IMR-90 (cell line): ENCODE data around the gene ARPC5L. TPM values are rescaled to one million over a fixed set of nuclear protein-coding genes. Genes with fewer than 3 reads are reported as not detected.

Experiments used
- ATAC-seq: fragments of 200-7000 bp; cut with Tn5 transposase; 2 replicates; pipeline ENCODE4 v1.9.1; 2020; ENCODE audit warnings: low read depth, mild to moderate bottlenecking, moderate library complexity
- BruUV-seq: library from RNA; stranded (reverse); fragments of 400-500 nt; replicated peaks from 2 replicates; lab custom pipeline; 2021; lab: Mats Ljungman, UMichigan
- CTCF ChIA-PET: fragments of 300-600 bp; formaldehyde crosslinking; extraction: SDS; loops from one replicate; lab custom pipeline; 2021; ENCODE audit warnings: antibody characterized with exemption; lab: Yijun Ruan, JAX
- POLR2A ChIA-PET: fragments of 300-600 bp; sonication (Branson Sonifier 250); formaldehyde crosslinking; loops from one replicate; lab custom pipeline; 2022; ENCODE audit warnings: antibody characterized with exemption; ENCODE audit not compliant: unreplicated experiment; lab: Charles Lee
- DNase-seq: peaks from one replicate; pipeline ENCODE4 v3.0.0; 2013
- H2AFZ ChIP-seq: replicated peaks from 2 replicates; pipeline ENCODE3; 2013; ENCODE audit warnings: low read length, mild to moderate bottlenecking; ENCODE audit not compliant: poor library complexity
- H2AK5ac ChIP-seq: 2 replicates; pipeline ENCODE4 v1.6.1; 2013; ENCODE audit warnings: low read depth, low read length, inconsistent platforms
- H2AK9ac ChIP-seq: replicated peaks from 2 replicates; pipeline ENCODE3; 2013; ENCODE audit warnings: mild to moderate bottlenecking, low read depth, low read length, moderate library complexity; ENCODE audit not compliant: poor library complexity
- H2BK120ac ChIP-seq: 2 replicates; pipeline ENCODE4 v1.6.1; 2013; ENCODE audit warnings: low read depth, low read length, inconsistent platforms
- H2BK15ac ChIP-seq: 3 replicates; pipeline ENCODE4 v1.6.1; 2013; ENCODE audit warnings: low read depth, low read length, inconsistent platforms
- H2BK20ac ChIP-seq: 2 replicates; pipeline ENCODE4 v1.6.1; 2013; ENCODE audit warnings: low read depth, mild to moderate bottlenecking, inconsistent platforms, low read length, moderate library complexity
- H2BK5ac ChIP-seq: 2 replicates; pipeline ENCODE4 v1.6.1; 2013; ENCODE audit warnings: mild to moderate bottlenecking, low read depth, low read length, inconsistent platforms; ENCODE audit not compliant: poor library complexity, severe bottlenecking
- H3K14ac ChIP-seq: replicated peaks from 2 replicates; pipeline ENCODE4 v1.6.1; 2013; ENCODE audit warnings: low read depth, low read length, inconsistent platforms
- H3K18ac ChIP-seq: 2 replicates; pipeline ENCODE4 v1.6.1; 2013; ENCODE audit warnings: low read depth, low read length, control low read depth
- H3K23ac ChIP-seq: 2 replicates; pipeline ENCODE4 v1.6.1; 2013; ENCODE audit warnings: low read depth, low read length, inconsistent platforms
- H3K27ac ChIP-seq: 2 replicates; pipeline ENCODE4 v1.5.1; 2013; ENCODE audit warnings: mild to moderate bottlenecking, control low read depth, low read length; ENCODE audit not compliant: insufficient read depth
- H3K27me3 ChIP-seq: 2 replicates; pipeline ENCODE4 v1.6.1; 2013; ENCODE audit warnings: low read length; ENCODE audit not compliant: control insufficient read depth, insufficient read depth
- H3K36me3 ChIP-seq: 2 replicates; pipeline ENCODE4 v1.6.1; 2013; ENCODE audit warnings: low read length, mixed read lengths; ENCODE audit not compliant: control insufficient read depth, insufficient read depth
- H3K4ac ChIP-seq: 2 replicates; pipeline ENCODE4 v1.6.1; 2013; ENCODE audit warnings: low read depth, low read length, inconsistent platforms
- H3K4me1 ChIP-seq: 2 replicates; pipeline ENCODE4 v1.6.1; 2013; ENCODE audit warnings: low read length, mixed read lengths; ENCODE audit not compliant: control insufficient read depth, insufficient read depth
- H3K4me2 ChIP-seq: 2 replicates; pipeline ENCODE4 v1.6.1; 2013; ENCODE audit warnings: low read depth, mild to moderate bottlenecking, control low read depth, low read length, moderate library complexity
- H3K4me3 ChIP-seq: 2 replicates; pipeline ENCODE4 v1.5.1; 2013; ENCODE audit warnings: low read depth, mild to moderate bottlenecking, control low read depth, low read length, moderate library complexity; ENCODE audit not compliant: insufficient read depth
- H3K56ac ChIP-seq: 2 replicates; pipeline ENCODE4 v1.6.1; 2013; ENCODE audit warnings: low read length, inconsistent platforms; ENCODE audit not compliant: insufficient read depth; ENCODE audit errors: extremely low read depth
- H3K79me1 ChIP-seq, 2 experiments: 2 replicates each; pipeline ENCODE4 v1.6.1; 2013; ENCODE audit warnings: low read length in 2 of 2, inconsistent platforms in 1 of 2, low read depth in 1 of 2
- H3K9ac ChIP-seq: 2 replicates; pipeline ENCODE4 v1.6.1; 2013; ENCODE audit warnings: low read depth, low read length, control low read depth
- H3K9me1 ChIP-seq: 2 replicates; pipeline ENCODE4 v1.6.1; 2013; ENCODE audit warnings: low read length, inconsistent platforms; ENCODE audit not compliant: insufficient read depth
- H3K9me3 ChIP-seq: 2 replicates; pipeline ENCODE4 v1.6.1; 2013; ENCODE audit warnings: low read length; ENCODE audit not compliant: control insufficient read depth, insufficient read depth
- H4K20me1 ChIP-seq: 2 replicates; pipeline ENCODE4 v1.6.1; 2013; ENCODE audit warnings: low read length, inconsistent platforms; ENCODE audit not compliant: insufficient read depth
- H4K5ac ChIP-seq: 2 replicates; pipeline ENCODE4 v1.6.1; 2013; ENCODE audit warnings: mild to moderate bottlenecking, low read depth, low read length, control low read depth
- H4K8ac ChIP-seq, 2 experiments: 2 replicates each; pipeline ENCODE4 v1.6.1; 2013; ENCODE audit warnings: low read depth in 2 of 2, low read length in 2 of 2, control low read depth in 1 of 2, inconsistent platforms in 1 of 2
- H4K91ac ChIP-seq: 2 replicates; pipeline ENCODE4 v1.6.1; 2013; ENCODE audit warnings: low read depth, low read length, inconsistent platforms; ENCODE audit not compliant: insufficient read depth
- CHD1 ChIP-seq: IDR thresholded peaks from 2 replicates; pipeline ENCODE4 v1.6.1; 2012; ENCODE audit warnings: low read depth, low read length, improper control_type of control experiment
- WGBS, 2 experiments: methylation state at CpG; one replicate each; pipeline versions ENCODE4 v1.1.5 to v1.1.7; 2013; ENCODE audit warnings: missing lambda C conversion rate in 2 of 2; ENCODE audit not compliant: insufficient read length in 1 of 2; ENCODE audit errors: extremely low coverage in 2 of 2; 5-methylcytosine and 5-hydroxymethylcytosine counted together
- dilution Hi-C: fragments of 300-500 bp; cut with HindIII; formaldehyde crosslinking; loops from one replicate; pipeline ENCODE4 v1.14.3; 2018; ENCODE audit warnings: low sequenced_read_pairs; ENCODE audit not compliant: unreplicated experiment
- in situ Hi-C: fragments of 300-500 bp; cut with MboI; formaldehyde crosslinking; loops from 3 replicates; pipeline ENCODE4 v1.14.3; 2019; ENCODE audit warnings: low sequenced_read_pairs, inconsistent platforms, mixed read lengths
- intact Hi-C: fragments of 100-400 bp; cut with micrococcal nuclease; formaldehyde crosslinking; loops from 2 replicates; pipeline ENCODE4 v1.10.0; 2022
- polyA plus RNA-seq, 3 experiments: library from polyadenylated mRNA; depleted of rRNA; stranded (reverse); fragments of >200 nt; gene quantifications; 2 replicates each; pipeline ENCODE4 v1.2.3, GENCODE V29; 2012; ENCODE audit warnings: low replicate concordance in 1 of 3
- total RNA-seq: library from RNA; depleted of rRNA; stranded (reverse); fragments of >200 nt; gene quantifications from 2 replicates; pipeline ENCODE4 v1.2.3, GENCODE V29; 2012

ARPC5L gene
- total and polyA plus RNA-seq, 2 of the 4 experiments (the other 2 are of a cell fraction): 11.1 to 53.8 TPM

DNA sequence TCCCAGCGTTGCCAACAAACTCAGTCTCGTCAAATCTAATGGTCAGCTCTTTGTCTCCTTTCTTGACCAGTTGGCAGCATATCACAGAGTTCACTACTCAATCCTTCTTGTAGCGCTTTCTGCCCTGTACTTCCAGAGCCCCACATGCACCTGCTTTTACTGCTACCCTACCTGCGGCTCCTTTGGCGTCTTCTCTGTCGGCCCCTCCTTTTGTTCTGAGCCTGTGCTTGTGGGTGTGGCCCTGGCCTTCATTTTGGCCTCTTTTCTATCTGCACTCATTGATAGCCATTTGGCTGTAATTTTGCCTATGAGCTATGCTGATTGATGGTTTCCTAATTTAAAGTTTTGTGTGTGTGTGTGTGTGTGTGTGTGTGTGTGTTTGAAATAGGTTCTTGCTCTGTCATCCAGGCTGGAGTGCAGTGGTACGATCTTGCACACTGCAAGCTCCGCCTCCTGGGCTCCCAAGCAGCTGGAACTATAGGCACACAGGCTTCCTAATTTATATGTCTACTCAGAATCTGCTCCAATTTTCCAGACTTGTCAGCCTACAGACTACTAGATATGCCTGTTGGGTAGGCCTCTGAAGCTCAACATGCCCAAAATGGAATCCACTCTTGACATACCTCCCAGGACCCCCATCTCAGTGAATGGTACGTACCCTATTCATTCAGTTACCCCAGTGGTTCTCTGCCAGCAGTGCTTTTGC lies 32.3 kb downstream of the ARPC5L start:
- intact Hi-C loops: loop anchor here (1.0 kb wide), 1 partner anchor 120 kb away; no protein-coding TSS in a partner anchor

More for the DNA sequence above, 32.3 kb downstream of the ARPC5L start:
- no peak overlapping the region for H2AK9ac ChIP-seq
- no peak overlapping the region for H3K18ac ChIP-seq
- H3K4me3 ChIP-seq: no peak overlapping the region
- no peak overlapping the region for H3K14ac ChIP-seq
- no peak overlapping the region for H2AK5ac ChIP-seq
- ChIA-PET CTCF (interaction anchor here (1.5 to 1.8 kb wide), 2 partner anchors 16 to 120 kb away, joined by 5 to 7 read pairs; no protein-coding TSS in a partner anchor), POLR2A (no interaction called here)
- no peak overlapping the region for H4K91ac ChIP-seq
- DNase-seq (no peak), ATAC-seq (no peak)
- no peaks in the 10 kb centered on the region for H3K9me3 ChIP-seq
- no TSS peak for BruUV-seq
- no peak overlapping the region for H2BK15ac ChIP-seq
- TF ChIP-seq CHD1: no peak
- H3K27ac ChIP-seq: no peak overlapping the region
- no peak overlapping the region for H3K23ac ChIP-seq
- no peak overlapping the region for H3K4me2 ChIP-seq
- no peak overlapping the region for H2BK20ac ChIP-seq
- H3K4me1 ChIP-seq: 0 out of 2 replicates have a peak, but pooled peaks cover 2% of the 10 kb centered on the region
- in situ Hi-C loops (no loop called here), dilution Hi-C loops (no loop called here)
- no peak overlapping the region for H3K4ac ChIP-seq
- peaks cover 35% of the 10 kb centered on the region for H3K36me3 ChIP-seq
- H3K56ac ChIP-seq: no peak overlapping the region
- peaks cover 4 to 7% of the 10 kb centered on the region in 2 experiments; a peak in 3 of 4 replicates for H3K79me1 ChIP-seq
- 100% methylated on average over 3 of the region's 9 CpGs; no CpG with 5 or more reads in 1 of the 2 experiments for WGBS, 2 experiments
- no peaks in the 10 kb centered on the region for H3K9me1 ChIP-seq
- H2BK5ac ChIP-seq: no peak overlapping the region
- no peaks in the 10 kb centered on the region; the same call in 1 of the 2 replicates for H4K20me1 ChIP-seq
- no peak overlapping the region for H4K5ac ChIP-seq
- H4K8ac ChIP-seq: no peak overlapping the region
- H2BK120ac ChIP-seq: no peak overlapping the region
- no peak overlapping the region for H2AFZ ChIP-seq
- H3K27me3 ChIP-seq: no peaks in the 10 kb centered on the region
- H3K9ac ChIP-seq: no peak overlapping the region
